SU-DHL-6 (cell line): ENCODE measurements around the gene ARL8A.

Experiments
- EZH2phosphoT487 ChIP-seq: fragments of 200-600 bp; sonication (generic), shearing (Covaris generic); conservative IDR thresholded peaks from 2 replicates; pipeline ENCODE4 v1.6.1; 2018; ENCODE audit warnings: mild to moderate bottlenecking, antibody characterized with exemption, low read length, moderate library complexity, mixed read lengths
- TF ChIP-seq, protein P1 (sequence below): fragments of 200-600 bp; sonication (generic); IDR thresholded peaks from one replicate; pipeline ENCODE4 v1.5.1; 2017; ENCODE audit warnings: antibody characterized with exemption, mild to moderate bottlenecking, low read length, moderate library complexity; ENCODE audit not compliant: insufficient read depth, poor library complexity, severe bottlenecking

DNA sequence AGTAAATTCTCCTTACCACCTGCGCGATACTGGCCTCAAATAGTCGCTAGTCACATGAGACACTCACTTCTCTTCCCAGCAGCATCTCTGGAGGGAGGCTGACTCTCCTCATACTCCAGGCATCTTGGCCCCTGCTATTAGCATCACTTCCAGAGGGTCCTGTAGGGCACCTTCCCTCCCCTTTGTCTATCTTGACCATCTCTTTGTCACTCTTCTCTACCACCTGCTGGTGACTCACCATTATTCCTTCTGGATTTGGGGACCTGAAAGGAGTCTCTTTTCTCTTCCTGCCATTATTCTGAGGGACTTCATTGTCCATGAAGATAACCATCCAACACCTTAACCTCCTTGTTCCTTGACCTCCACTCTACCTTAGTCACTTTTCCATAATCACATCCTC, 53.5 kb downstream of the ARL8A start:
- TF ChIP-seq, protein P1, sequence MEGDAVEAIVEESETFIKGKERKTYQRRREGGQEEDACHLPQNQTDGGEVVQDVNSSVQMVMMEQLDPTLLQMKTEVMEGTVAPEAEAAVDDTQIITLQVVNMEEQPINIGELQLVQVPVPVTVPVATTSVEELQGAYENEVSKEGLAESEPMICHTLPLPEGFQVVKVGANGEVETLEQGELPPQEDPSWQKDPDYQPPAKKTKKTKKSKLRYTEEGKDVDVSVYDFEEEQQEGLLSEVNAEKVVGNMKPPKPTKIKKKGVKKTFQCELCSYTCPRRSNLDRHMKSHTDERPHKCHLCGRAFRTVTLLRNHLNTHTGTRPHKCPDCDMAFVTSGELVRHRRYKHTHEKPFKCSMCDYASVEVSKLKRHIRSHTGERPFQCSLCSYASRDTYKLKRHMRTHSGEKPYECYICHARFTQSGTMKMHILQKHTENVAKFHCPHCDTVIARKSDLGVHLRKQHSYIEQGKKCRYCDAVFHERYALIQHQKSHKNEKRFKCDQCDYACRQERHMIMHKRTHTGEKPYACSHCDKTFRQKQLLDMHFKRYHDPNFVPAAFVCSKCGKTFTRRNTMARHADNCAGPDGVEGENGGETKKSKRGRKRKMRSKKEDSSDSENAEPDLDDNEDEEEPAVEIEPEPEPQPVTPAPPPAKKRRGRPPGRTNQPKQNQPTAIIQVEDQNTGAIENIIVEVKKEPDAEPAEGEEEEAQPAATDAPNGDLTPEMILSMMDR = no peak
- no peak for TF ChIP-seq EZH2phosphoT487
